IPS DF 4.7 (cell line): ENCODE measurements around the gene DELE1.

Experiments
- DNase-seq: peaks from one replicate; pipeline ENCODE4 v3.0.0-alpha.2; 2013; ENCODE audit warnings: low spot score; ENCODE audit errors: extremely low read depth

Gene DELE1

GRCh38 chr5:141923448-141924313 lies at the start of gene DELE1:
Gene DELE1 (plus strand): TSS chr5:141923871. CDS start chr5:141923942, 71 bp downstream.
- peak; percentile 79 for DNase-seq

- no peak for DNase-seq
These were observed 49.8 kb upstream of the DELE1 start for GRCh38 chr5:141873933-141874261.

GRCh38 chr5:141874262-141874964 lies 49.3 kb upstream of the DELE1 start:
- no peak for DNase-seq

DNA sequence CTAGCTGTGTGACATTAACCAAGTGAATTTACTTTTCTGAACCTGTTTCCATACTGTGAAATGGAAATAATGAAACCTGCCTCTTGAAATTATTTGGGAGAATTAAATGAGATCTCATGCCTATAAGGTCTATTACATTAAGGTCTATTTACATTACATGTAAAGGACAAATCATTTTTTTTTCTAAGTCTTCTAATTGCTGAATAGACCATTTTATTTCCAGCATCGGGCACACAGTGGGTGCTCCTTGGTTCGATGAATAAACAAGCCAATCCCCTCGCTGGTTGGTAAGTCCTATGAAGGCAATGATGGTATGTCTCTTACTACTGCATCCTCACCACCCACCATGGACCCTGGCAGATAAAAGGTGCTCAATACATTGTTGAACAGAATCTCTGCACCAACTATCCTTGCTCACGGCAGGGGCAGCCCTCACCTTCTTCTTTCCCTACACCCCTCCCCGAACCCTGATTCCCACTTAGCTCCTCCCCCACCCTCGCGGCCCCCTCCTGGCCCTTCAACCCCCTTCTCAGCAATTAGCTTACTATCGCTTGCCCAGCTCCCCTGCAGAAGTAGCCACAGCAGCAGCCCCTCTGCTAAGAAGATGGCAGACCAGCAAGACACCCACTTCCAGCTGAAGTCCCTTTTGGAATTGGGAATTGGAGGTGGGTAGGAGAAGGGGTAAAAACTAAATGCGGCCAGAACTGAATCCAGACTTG lies 48.5 kb upstream of the DELE1 start:
- DNase-seq, result no peak

GRCh38 chr5:141875795-141876627 lies 47.7 kb upstream of the DELE1 start:
- DNase-seq, result no peak

DNA sequence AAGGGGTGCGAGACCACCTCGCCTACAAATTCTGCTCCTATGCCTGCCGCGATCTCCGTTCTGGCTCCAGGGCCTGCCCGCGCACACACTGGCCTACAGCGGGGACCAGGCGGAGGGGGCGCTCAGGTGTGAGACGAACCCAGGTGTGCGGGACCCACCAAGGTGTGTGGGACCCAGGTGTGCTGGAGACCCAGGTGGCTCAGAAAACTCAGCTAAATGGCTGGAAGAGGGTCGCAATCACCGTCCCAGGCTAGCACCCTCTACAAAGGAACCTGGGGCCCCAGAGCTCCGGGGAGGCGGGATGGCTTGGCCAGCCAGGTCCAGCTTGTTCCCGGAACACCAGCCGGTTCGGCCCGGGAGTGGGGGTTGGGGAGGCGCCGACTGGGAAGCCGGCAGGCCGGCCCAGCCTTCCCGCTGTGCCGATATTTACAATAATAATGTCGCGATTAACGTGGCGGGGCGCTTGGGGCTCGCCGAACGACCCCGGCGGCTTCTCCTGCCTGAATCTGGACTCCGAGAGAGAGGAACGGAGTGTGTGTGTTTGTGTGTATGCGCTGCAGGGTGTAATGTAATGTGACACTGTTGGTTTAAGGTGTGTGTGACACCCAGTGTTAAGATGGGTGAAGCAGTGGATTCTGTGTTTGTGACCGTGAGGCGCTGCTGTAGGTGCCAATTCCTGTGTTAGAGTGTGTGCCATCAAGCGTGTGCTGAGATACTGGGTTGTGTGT lies 46.9 kb upstream of the DELE1 start:
- no peak for DNase-seq

GRCh38 chr5:141877356-141878185 lies 46.1 kb upstream of the DELE1 start:
- DNase-seq, result no peak

DNA sequence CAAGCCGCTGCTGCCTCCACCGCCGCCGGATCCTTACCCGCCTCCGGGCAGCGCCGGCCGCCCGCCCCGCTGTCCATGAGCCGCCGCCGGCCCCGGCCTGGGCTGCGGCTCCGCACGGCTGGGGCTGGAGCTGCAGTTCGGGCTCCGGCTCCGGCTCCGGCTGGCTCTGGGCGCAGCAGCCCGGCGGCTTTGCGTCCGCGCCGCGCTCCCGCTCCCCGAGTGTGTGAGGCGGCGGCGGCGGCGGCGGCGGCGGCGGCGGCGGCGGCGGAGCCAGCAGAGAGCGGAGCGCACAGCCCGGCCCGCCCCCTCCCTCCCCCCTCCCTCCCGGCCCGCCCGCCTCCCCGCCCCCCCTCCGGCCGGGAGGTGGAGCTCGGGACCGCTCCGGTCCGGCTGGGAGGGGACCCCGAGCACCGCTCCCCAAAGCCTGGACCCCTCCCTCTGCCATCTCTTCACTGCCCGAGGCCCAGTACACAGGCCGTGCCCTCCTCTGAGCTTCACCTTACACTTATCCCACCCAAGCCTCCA lies 45.4 kb upstream of the DELE1 start, which contains the start of gene PCDH1:
Gene PCDH1 (minus strand): TSS at position 225 of the 525 bp plus-strand sequence. CDS start 148 bp downstream, at position 77.
- DNase-seq, result no peak

DNA sequence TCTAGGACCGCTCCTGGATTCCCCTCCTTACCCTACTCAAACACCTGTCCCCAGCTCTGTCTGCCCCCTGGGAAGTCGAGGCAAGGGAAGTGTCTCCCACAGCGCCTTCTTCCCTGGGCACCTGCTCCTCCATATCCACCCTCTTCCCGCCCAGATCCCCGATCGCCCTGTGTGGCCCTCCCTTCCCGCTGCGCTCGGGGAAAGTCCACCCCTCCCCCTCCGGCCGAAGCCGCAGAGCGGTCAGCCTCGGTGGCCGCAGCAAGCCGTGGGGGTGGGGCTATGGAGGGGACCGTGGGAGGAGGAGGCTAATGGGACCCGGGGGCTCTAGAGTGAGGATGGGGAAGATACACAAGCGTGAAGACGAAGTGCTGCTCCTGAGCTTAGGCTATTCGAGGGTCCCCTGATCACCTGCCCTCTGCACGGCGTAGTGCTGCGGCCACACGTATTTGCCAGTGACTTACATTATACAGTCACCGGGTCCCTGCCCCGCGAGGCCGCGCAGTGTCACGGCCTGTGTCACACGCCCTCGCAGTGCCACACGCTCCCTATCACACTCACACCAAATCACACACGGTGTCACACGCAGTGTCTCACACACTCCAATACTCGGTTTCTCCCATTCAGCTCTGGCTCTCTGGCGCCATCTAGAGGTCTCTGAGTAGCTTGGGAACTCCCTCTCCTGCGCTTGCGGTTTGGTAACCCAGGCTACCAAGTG lies 44.8 kb upstream of the DELE1 start:
- peak; percentile 91 for DNase-seq

GRCh38 chr5:141879426-141879759 lies 44.3 kb upstream of the DELE1 start:
- DNase-seq, result no peak

DNA sequence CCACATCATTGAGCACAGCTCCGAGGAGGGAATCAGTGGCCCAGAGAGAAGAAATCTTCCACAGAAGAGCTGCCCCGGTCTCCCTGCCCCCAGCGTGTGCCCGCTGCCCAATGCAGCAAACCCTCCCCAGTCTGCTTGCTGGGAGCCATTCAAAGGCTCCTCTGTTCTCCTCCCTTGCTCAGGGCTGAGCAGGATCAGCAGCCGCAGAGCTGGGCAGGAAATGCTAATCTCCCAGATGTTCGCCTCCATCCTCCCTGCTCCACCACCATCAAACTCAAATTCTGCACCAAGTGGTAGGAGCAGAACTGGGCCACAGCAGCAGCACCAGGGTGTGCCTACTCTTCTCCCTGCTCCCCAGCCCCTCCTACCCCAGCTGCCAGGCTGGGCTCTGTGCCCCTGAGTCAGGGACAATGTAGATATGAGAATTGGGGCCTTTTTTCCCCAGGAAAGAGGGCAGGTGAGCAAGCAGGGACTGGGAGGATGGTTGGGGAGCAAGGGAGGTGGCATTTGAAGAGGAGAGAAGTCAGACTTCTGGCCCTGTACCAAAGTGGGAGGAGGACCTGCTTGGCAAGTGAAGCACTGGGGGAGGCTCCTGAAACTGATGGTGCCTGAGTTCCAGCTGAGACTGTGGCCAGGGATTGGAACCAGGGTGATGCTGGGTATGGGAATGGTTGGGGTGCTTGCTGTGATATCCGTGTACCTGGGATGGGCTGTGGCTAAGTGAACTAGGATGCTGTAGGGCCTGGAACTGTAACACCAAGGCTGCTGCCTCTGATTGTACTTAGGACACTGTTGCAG lies 43.5 kb upstream of the DELE1 start:
- DNase-seq, result no peak

DNA sequence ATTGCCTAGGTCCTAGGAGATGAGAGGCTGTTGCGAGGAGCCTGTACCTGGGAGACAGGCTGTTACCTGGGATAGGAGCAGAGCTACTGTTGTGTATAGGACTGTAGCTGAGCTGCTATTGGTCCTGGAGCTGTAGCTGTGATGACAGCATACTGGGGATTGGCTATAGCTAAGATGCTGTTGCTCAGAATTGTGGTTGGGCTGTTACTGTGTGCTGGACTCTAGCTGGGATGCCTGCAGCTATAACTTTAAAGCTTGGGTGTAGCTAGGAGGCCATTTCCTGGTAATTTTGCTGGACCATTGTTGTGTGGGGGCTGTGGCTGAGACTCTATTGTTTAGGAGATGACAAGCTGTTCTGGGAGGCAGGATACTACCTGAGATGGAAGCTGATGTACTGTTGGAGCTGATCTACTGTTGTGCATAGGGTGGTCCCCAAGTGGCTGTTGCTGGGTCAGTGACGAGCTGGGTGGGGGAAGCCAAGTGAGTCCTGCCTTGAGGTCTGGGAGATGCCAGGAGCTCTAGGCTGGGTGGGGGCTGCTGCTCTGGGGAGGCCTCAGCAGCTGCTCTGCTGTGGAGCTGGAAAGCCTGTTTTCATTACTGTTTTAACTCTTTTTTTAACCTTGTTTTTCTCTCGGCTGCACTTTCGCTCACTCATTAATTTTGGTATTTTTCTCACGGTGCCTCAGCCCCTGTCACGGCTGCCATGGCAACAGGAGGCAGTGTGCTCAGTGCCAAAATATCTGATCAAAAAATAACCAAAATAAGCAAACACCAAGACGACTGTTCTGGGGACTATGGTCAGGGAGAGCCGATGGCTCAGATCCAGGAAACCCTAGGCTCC lies 42.5 kb upstream of the DELE1 start:
- no peak for DNase-seq

DNA sequence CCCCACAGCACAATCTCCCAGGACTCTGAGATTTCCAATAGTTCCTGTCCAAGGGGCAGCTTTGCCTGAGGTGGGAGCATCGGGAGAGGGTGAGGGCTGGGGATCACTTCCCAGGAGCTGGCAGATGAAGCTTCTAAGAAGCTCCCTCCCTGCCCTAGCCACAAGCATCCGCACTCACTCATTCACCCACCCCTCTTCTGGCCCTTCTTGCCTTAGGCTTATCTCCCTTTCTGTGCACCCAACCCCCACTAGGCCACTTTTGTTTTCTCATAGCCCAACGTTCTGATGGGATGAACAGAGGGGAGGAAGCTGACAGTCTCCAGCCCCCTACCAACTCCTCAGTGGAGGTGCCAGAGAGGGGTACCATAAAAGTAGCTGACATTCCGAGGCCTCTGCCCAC lies 41.8 kb upstream of the DELE1 start:
- DNase-seq, result no peak

DNA sequence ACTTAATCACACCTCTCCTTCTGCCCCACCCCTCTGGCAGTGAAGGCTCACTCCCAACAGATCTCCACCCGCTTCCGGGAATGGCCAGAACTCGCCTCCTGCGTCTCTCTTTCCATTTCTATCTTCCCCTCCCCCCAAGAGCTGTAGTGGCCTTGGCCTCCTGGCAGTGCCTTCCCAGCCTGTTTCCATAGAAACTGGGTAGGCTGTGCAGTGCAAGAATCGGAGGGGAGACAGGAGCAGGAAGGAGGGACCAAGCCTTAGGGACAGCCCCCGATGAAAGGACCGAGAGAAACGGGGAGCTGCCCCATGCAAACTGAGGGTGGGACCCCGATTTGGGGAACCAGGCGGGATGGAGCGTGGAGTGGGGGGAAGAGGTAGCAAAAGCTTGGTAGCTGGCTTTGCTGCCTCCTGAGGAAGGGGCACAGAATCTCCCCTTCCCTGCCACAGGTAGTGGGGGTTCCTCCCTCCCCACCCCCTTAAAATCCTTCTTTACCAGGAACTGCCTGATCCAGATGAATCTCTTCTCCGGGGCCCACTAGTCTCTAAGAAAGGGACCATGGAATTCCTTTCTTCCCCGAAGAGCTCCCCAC lies 41.0 kb upstream of the DELE1 start:
- no peak for DNase-seq

DNA sequence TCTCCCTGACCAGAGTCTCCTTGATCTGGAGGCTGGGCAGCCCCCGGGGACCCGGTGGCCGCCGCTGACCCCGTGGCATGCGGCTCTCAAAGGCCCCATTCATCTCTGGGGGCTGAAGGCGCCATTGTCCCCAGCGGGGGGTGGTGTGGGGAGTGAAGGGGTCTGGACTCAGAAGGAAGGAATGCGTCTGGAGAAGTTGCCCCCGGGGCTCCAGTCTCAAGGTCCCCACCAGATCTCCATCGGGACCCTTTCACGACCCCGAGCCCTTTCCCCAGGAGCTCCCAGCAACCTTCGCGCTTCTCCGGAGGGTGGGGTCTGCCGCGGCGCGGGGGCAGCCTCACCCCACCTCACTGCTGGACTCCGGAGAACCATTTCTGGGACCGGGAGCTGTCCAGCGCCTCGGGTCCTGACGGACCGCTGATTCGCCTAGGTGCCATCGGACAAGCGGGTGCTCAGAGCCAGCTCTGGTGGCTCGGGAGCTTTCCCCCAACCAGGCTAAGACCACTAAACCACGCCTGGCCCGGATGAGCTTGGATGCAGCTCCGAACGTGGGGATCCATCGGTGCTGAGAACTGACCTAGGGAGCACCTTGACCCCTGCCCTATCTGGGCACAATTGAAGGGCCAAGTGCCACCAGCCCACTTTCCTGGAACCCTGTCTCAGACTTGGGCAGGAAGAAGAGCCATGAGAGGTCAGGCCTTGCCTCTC lies 40.3 kb upstream of the DELE1 start:
- DNase-seq, result no peak

DNA sequence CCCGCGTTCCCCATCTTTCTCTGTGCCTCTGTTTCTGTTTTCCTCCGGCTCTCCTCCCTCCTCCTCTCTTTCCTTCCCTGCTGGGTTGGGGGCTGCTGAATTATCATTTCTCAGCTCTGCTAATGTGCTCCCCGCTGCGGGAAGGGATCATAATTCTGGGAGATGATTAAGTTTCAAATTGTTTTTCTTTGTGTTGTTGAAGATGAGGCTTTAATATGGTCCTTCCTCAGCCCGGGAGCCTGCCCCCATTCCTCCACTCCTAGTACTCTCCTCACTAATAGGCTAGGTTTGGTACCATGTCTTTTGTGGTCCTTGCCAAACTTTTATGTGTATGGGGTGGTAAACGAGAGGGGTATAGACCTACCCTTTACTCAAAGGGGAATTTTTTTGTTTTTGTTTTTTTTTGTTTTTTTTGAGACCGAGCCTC lies 39.8 kb upstream of the DELE1 start:
- no peak for DNase-seq
